Left forelimb (tissue), 1 donor: ENCODE results near the gene TTC16.
"Not testable (repeated sequence)": the region's sequence is repeated elsewhere in the genome, so short reads cannot be mapped to it uniquely, and the experiment has no call there.

ENCODE experiments used
- DNase-seq: peaks from one replicate; pipeline ENCODE4 v3.0.0-alpha.2; 2018; ENCODE audit warnings: low spot score

The TTC16 gene

DNA sequence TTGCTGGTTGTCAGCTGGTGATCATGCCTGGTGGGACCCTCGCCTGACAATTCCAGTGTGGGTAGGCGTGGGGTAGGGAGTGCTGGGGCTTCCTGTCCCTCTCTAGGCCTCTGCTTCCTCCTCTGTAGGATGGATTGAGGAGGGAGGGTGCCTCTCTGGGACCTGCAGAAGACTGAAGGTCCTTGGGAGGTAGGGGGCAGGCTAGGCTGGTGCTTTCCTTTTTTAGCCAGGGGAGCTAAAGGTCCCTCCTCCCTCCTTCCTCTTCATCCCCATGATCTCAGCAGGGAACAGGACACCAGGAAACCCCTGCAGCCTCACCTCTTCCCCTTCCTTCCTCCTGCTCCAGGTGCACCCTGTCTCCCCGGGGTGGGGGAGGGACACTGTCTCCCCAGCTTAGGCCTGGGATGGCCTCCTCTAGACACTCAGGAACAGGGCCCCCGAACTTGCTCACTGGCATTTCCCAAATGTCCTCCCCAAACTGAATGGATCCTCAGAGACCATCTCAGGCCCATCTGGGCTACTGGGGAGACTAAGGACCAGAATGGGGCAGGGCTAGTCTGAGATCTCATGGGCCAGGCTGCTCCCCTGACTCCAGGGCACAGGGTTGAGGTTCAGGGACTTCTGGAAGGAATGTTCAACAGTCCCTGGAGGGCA lies 54.2 kb downstream of the TTC16 start:
- no peak for DNase-seq

GRCh38 chr9:127770583-127770904 lies 54.7 kb downstream of the TTC16 start:
- DNase-seq: no peak

DNA sequence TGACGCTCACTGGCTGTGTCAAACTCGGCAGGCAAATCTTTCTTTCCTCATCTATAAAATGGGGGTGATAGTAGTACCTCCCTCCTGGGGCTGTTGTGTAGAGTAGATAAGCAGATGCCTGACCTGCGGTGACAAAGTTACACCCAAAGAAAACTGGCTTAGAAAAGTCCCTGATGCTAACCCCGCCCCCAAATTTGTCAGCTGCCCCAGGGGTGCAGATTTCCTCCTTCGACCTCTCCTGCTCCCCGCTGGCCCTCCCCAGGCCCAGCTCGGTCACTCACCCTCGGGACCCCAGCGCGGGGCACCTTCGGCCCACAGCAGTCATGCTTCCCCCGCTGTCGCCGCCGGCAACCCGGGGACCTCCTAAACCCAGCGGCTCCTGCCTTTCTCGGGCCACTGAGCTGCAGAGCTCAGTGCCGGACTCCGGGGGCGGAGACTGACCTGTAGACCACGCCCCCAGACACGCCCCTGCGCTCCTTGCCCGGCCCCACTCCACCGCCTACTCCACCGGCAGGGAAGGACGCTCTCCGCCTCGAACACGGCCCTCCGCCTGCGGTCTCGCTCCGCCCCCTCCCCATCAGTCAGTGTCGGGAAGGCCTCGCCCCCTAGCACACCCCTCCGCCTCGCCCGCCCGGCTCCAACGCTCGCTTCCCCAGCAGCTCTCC lies 55.2 kb downstream of the TTC16 start:
- peak; percentile 98 for DNase-seq

DNA sequence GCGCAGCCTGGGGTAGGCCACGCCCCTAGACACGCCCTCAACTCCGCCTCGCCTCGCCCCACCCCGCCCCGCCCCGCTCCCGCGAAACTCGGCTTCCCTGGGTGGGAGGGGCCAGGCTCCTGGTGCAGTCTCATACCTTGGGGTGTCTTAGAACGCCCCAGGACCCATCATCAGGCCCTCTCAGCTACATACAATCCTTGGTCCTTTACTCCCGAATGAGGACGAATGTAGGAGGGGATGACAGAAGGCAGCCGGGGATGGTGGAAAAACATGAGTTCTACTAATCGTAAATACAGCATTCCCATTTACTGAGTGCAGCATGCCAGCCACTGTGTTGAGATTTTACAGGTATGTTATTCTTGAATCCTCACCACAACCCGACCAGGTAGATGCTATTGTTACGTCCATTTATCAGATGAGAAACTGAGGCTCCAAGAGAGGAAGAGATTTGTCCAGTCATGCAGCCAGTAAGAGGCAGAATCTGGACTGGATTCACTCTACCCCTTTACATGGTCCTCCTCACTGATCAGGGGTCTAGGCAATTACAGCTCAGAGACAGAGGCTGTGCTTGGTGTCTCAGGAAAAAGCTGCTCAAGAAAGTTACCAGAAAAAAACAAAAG lies 55.8 kb downstream of the TTC16 start:
- no peak for DNase-seq

GRCh38 chr9:127772603-127773002 lies 56.7 kb downstream of the TTC16 start:
- DNase-seq: no peak

DNA sequence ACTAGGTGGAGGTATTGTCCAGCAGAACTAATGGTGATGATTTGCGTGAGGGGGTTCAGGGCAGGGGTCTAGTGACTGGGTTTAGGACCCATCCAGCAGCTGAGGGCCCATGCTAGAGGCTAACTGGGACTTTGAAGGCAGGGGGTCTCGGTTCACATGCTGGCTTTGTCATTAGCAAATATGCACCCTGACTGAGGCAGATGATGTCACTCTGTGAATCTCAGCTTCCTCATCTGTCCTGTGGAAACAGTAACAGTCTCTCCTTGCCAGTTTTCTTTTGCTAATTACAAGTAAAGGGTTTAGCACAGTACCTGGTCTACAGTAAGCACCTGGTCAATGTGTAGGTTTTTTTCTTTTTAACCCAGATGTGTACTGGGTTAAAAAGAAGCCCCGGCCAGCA lies 57.4 kb downstream of the TTC16 start:
- no peak for DNase-seq

- no peak for DNase-seq
Observed at GRCh38 chr9:127773981-127774380, 58.1 kb downstream of the TTC16 start.

DNA sequence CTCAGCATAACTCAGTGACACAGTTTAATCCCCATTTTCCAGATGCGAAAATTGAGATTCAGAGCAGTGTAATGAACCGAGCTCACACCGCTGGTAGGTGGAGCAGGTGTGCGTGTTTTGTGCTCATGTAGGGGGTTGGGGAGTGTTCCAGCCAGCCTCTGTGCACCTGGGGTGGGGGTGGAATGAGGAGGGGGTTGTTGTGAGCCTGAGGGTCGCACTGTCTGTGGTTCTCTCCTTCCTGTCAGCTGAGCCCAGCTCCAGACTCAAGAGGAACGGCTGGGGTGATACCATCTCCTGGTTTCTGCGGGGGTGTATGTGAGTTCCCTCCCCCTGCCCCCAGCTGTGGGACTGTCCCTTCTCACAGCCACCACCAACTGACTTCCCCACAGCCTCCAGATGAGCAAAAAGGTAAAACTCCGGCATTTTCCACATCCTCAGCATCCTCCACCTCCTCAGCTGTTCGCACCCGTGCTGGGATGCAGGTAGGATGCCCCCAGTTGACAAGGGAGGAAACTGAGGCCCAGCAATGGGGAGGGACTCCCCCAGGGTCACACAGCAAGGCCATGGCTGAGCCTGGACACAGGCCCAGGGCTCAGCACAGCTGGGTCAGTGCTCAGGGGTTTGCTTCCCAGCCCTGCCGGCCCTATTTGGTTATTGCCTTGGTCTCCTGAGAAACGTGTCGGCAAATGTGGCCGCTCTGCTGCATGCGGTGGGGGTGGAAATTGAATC lies 60.5 kb downstream of the TTC16 start:
- DNase-seq: no peak

GRCh38 chr9:127776924-127777289 lies 61.0 kb downstream of the TTC16 start:
- no peak for DNase-seq

- DNase-seq: no peak
Observed at GRCh38 chr9:127777368-127777980, 61.6 kb downstream of the TTC16 start.

GRCh38 chr9:127778280-127779135 lies 62.6 kb downstream of the TTC16 start, which contains the start of gene SH2D3C:
TSS of gene SH2D3C (minus strand) at chr9:127778666. CDS start at chr9:127778627, 39 bp downstream.
- DNase-seq: no peak

- no peak for DNase-seq
Observed at GRCh38 chr9:127779136-127779981, 63.5 kb downstream of the TTC16 start.

DNA sequence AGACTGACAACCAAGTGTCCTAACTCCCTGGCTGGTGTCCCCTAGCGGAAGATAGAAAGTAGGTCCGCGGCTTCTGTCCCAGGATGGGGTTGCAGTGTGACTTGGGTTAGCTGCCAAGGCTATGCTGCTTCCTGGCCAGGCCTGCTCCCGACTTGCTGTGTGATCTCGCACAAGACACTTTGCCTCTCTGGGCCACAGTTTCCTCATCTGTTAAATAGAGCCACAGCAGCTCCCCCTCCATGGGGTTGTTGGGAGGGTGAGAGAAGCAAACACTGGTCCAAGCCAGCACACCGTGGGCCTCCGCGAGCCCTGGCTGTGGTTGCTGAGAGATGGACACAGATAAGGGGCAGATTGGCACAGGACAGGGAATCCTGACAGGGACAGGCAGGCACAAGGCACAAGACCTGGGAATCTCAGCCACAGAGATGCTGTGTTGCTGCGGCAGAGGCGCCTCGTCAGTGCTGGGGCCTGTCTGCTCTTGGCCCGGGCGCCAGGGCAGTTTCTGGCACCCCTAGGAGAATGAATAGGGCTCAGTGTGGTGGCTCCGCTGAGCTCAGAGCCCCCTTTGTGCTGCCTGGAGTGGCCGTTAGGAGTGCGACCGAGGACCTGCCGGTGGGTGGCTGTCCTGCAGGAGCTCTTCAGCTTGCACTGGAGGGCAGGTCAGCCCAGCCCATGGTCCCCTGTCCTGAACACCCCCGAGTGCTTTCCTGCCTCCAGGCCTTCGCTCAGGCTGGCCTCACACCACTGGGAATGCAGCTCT lies 64.4 kb downstream of the TTC16 start:
- DNase-seq: no peak

GRCh38 chr9:127780909-127781308 lies 65.0 kb downstream of the TTC16 start:
- not testable (repeated sequence) for DNase-seq
